Measurements from ENCODE around the gene SGF29. TPM values are rescaled to one million over a fixed set of nuclear protein-coding genes. Genes with fewer than 3 reads are reported as not detected.
"Not testable (repeated sequence)": the region's sequence is repeated elsewhere in the genome, so short reads cannot be mapped to it uniquely, and the experiment has no call there.

The SGF29 gene
- total RNA-seq, 1 donor: 11.9 TPM

DNA sequence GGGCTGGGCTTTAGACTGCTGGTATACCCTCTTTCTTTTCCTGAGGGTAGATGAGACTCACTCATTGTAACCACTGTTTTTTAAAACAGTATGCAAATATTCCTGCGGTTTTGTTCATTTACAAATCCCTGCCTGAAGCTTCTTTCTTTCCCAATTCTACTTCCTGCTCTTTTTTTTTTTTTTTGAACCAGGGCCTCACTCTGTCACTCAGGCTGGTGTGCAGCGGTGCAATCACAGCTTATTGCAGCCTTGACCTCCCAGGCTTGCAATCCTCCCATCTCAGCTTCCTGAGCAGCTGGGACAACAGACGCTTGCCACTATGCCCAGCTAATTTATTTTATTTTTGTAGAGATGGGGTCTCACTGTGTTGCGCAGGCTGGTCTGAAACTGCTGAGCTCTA lies 64.2 kb downstream of the SGF29 start:
- TF ChIP-seq, protein P1, sequence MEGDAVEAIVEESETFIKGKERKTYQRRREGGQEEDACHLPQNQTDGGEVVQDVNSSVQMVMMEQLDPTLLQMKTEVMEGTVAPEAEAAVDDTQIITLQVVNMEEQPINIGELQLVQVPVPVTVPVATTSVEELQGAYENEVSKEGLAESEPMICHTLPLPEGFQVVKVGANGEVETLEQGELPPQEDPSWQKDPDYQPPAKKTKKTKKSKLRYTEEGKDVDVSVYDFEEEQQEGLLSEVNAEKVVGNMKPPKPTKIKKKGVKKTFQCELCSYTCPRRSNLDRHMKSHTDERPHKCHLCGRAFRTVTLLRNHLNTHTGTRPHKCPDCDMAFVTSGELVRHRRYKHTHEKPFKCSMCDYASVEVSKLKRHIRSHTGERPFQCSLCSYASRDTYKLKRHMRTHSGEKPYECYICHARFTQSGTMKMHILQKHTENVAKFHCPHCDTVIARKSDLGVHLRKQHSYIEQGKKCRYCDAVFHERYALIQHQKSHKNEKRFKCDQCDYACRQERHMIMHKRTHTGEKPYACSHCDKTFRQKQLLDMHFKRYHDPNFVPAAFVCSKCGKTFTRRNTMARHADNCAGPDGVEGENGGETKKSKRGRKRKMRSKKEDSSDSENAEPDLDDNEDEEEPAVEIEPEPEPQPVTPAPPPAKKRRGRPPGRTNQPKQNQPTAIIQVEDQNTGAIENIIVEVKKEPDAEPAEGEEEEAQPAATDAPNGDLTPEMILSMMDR (IDR thresholded peaks at IDR 0.05; ENCODE audit: insufficient read depth, low read length): no peak
- no peak for DNase-seq (ENCODE audit: low read depth)
- H3K4me3 ChIP-seq (ENCODE audit: low read depth, low read length): no peak overlapping the region

DNA sequence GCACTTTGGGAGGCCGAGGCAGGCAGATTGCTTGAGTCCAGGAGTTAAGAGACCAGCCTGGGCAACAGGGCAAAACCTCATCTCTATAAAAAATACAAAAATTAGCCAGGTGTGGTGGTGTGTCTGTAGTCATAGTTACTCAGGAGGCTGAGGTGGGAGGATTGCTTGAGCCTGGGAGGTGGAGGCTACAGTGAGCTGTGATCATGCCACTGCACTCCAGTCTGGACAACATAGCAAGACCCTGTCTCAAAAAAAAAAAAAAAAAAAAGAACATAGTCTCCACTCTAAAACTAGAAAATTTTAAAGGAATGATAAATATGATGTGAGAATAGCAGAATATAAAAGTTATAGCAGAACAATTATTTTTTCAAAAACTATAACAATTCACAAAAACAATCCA lies 66.6 kb downstream of the SGF29 start:
- not testable (repeated sequence) for DNase-seq (ENCODE audit: low read depth); H3K4me3 ChIP-seq (ENCODE audit: low read depth, low read length)

DNA sequence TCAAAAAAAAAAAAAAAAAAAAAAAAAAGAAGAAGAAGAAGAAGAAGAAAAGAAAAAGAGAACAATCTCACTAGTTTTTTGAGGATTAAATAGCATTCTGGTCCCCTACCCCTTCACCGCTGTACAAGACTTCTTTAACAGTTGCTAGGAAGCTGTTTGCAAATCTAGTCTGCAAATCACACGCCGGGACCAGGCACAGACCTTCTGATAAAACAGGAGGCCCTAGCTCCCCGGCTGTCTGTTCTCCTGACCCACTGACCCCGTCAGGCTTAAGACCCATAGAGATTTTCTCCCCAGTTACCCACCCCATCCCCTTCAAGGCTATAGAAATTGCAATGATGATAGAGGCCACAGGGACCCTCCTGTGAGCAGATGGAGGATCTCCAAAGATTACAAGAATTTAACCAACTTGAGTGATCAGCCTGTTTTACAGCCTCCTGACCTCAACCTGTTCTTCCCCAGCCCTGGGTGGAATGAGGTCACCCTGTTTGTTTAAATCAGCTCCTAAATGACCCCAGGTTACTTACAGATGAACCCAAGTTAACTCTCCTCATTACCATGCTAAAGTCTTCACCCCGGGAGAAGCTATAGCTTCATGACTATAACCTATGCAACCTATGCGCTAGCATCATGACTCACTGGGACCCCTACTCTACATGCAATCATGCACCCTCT lies 67.9 kb downstream of the SGF29 start:
- H3K4me3 ChIP-seq (ENCODE audit: low read depth, low read length): no peak overlapping the region
- TF ChIP-seq, protein P1 (IDR thresholded peaks at IDR 0.05; ENCODE audit: insufficient read depth, low read length): no peak
- no peak for DNase-seq (ENCODE audit: low read depth)

DNA sequence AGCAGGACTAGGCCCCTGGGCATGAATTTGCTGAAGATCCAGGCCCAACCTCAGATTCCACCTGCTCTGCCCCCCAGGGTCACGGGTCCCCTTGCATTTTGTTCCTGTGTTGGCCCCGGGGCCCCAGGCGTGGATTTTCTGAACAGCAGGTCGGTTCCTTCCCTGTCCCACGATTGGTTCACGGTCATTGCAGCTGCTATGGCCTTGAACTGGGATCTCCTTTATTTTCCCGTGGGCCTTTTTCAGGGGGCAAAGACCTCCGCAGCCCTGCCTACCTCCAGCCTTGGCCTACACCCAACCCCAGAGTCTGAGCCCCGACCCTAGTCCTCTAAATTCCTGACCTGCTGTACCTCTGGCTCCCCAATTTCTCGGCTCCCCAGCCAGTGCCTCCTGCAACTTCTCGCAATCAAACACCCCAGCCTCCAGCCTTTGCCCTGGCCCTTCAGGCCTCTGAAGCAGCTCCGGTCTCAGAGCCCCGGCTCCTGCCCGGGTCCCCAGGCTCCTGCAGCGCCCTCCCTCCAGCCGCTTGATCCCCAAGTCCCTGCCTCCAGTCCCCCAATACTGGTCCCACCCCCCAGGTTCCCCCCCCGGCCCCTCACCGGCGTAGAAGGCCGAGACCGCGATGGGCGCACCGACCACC lies 68.9 kb downstream of the SGF29 start:
- H3K4me3 ChIP-seq (ENCODE audit: low read depth, low read length): not testable (repeated sequence)

DNA sequence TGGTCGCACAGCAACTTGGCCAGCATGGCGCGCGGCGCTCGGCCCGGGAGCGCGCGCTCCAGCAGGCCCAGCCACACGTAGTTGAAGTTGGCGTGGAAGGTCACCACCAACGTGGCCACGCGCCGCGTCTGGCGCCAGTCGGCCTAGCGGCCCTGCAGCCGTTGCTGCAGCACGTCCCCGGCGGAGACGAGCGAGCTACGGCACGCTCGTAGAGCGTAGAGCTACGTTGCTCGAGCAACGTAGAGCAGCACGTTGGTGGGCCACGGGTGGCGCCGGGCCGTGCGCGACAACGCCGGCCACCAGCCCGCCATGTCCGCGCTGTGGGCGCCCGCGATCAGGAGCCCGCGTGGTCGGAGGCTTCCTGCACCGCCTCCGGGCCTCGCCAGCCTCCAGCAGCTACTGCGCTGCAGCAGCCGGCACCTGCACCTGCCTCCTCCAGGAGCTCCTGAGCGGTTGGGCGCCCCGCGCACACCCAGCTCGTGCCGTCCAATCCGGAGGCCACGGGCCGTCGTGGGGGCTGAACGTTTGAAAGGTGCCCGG lies 69.5 kb downstream of the SGF29 start:
- TF ChIP-seq, protein P1 (IDR thresholded peaks at IDR 0.05; ENCODE audit: insufficient read depth, low read length): no peak
- peak overlapping the region; percentile 5 for H3K4me3 ChIP-seq (ENCODE audit: low read depth, low read length)
- peak; percentile 11 for DNase-seq (ENCODE audit: low read depth)

More for the DNA sequence above, 68.9 kb downstream of the SGF29 start:
- DNase-seq (ENCODE audit: low read depth): not testable (repeated sequence)

DNA sequence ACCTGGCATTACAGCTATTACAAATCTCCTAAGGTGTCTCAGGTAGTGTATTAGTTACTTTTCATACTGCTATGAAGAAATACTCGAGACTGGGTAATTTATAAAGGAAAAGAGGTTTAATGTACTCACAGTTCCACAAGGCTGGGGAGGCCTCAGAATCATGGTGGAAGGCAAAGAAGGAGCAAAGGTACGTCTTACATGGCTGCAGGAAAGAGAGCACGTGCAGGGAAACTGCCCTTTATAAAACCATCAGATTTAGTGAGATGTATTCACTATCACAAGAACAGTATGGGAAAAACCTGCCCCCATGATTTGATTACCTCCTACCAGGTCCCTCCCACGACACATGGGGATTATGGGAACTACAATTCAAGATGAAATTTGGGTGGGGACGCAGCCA lies 77.2 kb downstream of the SGF29 start:
- not testable (repeated sequence) for DNase-seq (ENCODE audit: low read depth)

DNA sequence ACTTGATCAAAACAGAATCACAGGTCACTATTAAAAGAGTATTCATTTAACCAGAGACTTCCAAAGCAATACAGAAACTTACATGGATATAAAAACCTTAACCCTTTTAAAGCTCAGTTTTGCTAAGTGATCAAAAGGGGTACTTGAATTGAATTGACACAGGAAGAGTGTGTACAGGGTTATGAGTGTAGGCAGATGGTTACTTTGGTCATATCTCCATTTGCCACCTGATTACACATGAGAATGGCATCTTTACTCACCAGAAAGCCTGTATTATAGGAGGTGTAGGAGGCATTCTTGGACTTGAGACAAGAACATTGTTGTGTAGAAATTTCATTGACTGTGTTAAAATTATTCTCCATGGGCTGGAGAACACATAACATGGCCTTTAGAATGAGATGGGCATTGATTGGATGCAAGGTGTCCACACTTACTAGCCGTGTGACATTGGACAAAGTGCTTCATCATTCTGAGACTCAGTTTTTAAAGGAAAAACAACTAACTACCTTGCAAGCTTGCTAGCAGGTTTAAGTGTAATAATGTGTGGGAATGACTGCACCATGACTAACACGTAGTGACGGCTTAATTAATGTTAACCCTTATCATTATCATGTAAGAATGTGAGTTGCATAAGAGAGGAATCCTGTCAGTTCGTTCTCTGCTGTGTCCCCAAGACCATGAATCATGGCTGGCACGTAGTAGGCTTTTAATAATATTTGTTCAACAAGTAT lies 82.5 kb downstream of the SGF29 start:
- DNase-seq (ENCODE audit: low read depth): peak; percentile 82
- H3K4me3 ChIP-seq (ENCODE audit: low read depth, low read length): not testable (repeated sequence)

More for the DNA sequence above, 77.2 kb downstream of the SGF29 start:
- not testable (repeated sequence) for H3K4me3 ChIP-seq (ENCODE audit: low read depth, low read length)

DNA sequence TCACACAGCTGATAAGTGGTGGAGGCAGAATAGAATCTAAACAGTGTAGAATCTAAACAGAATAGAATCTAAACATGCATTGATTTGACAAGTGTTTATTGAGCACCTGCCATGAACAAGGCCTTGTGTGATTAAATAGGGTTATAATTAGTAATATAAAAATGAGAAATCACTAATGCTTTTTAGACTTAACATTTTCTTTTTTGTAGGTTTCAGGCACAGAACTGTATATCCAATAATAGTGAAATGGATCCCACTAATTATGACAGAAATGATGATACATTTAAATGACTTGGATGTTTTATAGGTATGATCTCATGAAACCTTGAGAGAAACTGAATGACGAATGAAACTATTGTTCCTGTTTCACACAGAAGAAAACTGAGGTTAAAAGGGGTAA lies 84.0 kb downstream of the SGF29 start, which contains the start of gene NPIPB8:
NPIPB8 (plus strand) TSS at position 301 of the 400 bp plus-strand sequence. CDS start 296 bp downstream, outside the sequence.
- H3K4me3 ChIP-seq (ENCODE audit: low read depth, low read length); DNase-seq (ENCODE audit: low read depth): not testable (repeated sequence)

DNA sequence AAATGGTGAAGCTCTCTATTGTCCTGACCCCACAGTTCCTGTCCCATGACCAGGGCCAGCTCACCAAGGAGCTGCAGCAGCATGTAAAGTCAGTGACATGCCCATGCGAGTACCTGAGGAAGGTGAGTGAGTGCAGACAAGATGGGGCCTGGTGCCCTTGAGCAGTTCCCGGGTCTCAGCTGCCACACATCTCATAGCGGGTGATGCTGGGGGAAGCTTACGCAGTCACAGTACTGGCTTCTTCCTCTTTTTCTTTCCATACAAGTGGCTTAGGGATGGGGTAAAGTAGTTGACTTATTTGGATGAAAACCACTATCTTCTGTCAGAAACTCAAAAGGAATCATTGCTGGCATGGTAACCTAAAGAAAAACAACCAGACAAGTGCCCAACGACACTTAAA lies 84.6 kb downstream of the SGF29 start:
- not testable (repeated sequence) for DNase-seq (ENCODE audit: low read depth); H3K4me3 ChIP-seq (ENCODE audit: low read depth, low read length)

DNA sequence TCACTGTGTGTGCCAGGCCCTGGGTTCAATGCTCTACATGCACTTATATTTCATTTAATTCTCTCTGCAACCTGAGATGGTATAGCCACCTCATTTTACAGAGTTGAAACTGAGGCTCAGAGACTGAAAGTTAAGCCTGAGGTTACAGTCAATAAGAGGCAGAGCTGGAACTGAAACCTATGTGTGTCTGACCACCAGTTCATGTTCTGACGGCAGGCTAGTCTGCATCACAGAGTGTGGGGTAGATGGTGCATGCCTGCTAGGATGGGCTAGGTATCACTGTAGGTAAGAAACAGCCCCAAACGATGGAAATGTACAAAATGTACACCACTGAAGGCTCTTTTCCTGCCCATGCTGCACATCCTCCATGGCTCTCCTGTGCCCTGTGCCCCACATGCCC lies 86.2 kb downstream of the SGF29 start:
- not testable (repeated sequence) for H3K4me3 ChIP-seq (ENCODE audit: low read depth, low read length); DNase-seq (ENCODE audit: low read depth)

Other genes starting within 250 kb of the SGF29 start
- 26.7 TPM in 1 of 2 replicates, not detected in the other for gene NPIPB6, start 190.4 kb upstream of the SGF29 start, total RNA-seq (ENCODE audit: low replicate concordance)
- 85.4 and 86.9 TPM in 2 replicates for gene EIF3CL, start 150.1 kb upstream of the SGF29 start, total RNA-seq (ENCODE audit: low replicate concordance)
- gene NPIPB7, start 81.6 kb upstream of the SGF29 start, total RNA-seq (ENCODE audit: low replicate concordance): not detected in 2 replicates
- 13.6 and 18.4 TPM in 2 replicates for gene CLN3, start 61.8 kb upstream of the SGF29 start, total RNA-seq (ENCODE audit: low replicate concordance)
- gene APOBR, start 59.3 kb upstream of the SGF29 start, total RNA-seq (ENCODE audit: low replicate concordance): not detected in 2 replicates
- gene IL27, start 47.1 kb upstream of the SGF29 start, total RNA-seq (ENCODE audit: low replicate concordance): not detected in 2 replicates
- 28.8 and 56.1 TPM in 2 replicates for gene NUPR1, start 14.9 kb upstream of the SGF29 start, total RNA-seq (ENCODE audit: low replicate concordance)
- gene SULT1A2, start 43.1 kb downstream of the SGF29 start, total RNA-seq (ENCODE audit: low replicate concordance): 3.3 TPM in 1 of 2 replicates, not detected in the other
- gene SULT1A1, start 56.1 kb downstream of the SGF29 start, total RNA-seq (ENCODE audit: low replicate concordance): 0.27 and 24.9 TPM in 2 replicates
- 0.09 and 1.3 TPM in 2 replicates for gene NPIPB8, start 84.1 kb downstream of the SGF29 start, total RNA-seq (ENCODE audit: low replicate concordance)
- 93.4 and 1,370 TPM in 2 replicates for gene EIF3C, start 157.5 kb downstream of the SGF29 start, total RNA-seq (ENCODE audit: low replicate concordance)
- 5.0 TPM in 1 of 2 replicates, not detected in the other for gene NPIPB9, start 197.9 kb downstream of the SGF29 start, total RNA-seq (ENCODE audit: low replicate concordance)